GM12878 (cell line): ENCODE data around the gene NPFFR2. TPM values are rescaled to one million over a fixed set of nuclear protein-coding genes. Genes with fewer than 3 reads are reported as not detected.
A peak's percentile ranks its signal among the peaks of the same experiment; 100 is the strongest.

Experiments
- ATF7 ChIP-seq: fragments of 450-650 bp; IDR thresholded peaks from 2 replicates; pipeline ENCODE4 v1.6.1; 2016; ENCODE audit warnings: low read depth, mild to moderate bottlenecking
- CBX5 ChIP-seq: sonication (generic); IDR thresholded peaks from 2 replicates; pipeline ENCODE4 v1.6.1; 2016; ENCODE audit warnings: low read depth, moderate library complexity, mild to moderate bottlenecking, inconsistent platforms
- CREB1 ChIP-seq: IDR thresholded peaks from 2 replicates; pipeline ENCODE4 v1.6.1; 2012; ENCODE audit warnings: low read depth, mild to moderate bottlenecking, inconsistent platforms
- CREM ChIP-seq: IDR thresholded peaks from 2 replicates; pipeline ENCODE4 v1.6.1; 2014; ENCODE audit warnings: antibody characterized with exemption, low read depth
- DPF2 ChIP-seq: fragments of 450-650 bp; IDR thresholded peaks from 2 replicates; pipeline ENCODE4 v1.6.1; 2017; ENCODE audit warnings: mild to moderate bottlenecking
- EZH2 ChIP-seq: IDR thresholded peaks from 2 replicates; pipeline ENCODE4 v1.6.1; 2012; ENCODE audit warnings: low read depth, mild to moderate bottlenecking, control low read depth, inconsistent platforms, low read length, borderline replicate concordance; ENCODE audit not compliant: control insufficient read depth
- HDAC6 ChIP-seq: fragments of 200-600 bp; sonication (generic); IDR thresholded peaks from one replicate; pipeline ENCODE4 v1.8.0; 2017; ENCODE audit warnings: antibody characterized with exemption; ENCODE audit not compliant: unreplicated experiment
- HDGF ChIP-seq: fragments of 450-650 bp; IDR thresholded peaks from 2 replicates; pipeline ENCODE4 v1.6.1; 2016; ENCODE audit warnings: antibody characterized with exemption
- JUND ChIP-seq: IDR thresholded peaks from 2 replicates; pipeline ENCODE4 v1.6.1; 2012; ENCODE audit warnings: low read depth, mild to moderate bottlenecking, low read length, improper control_type of control experiment, moderate library complexity
- NFIC ChIP-seq: IDR thresholded peaks from 2 replicates; pipeline ENCODE4 v1.6.1; 2012; ENCODE audit warnings: low read depth, mild to moderate bottlenecking, inconsistent platforms, low read length, moderate library complexity
- POLR2AphosphoS2 ChIP-seq: IDR thresholded peaks from 2 replicates; pipeline ENCODE4 v1.6.1; 2011; ENCODE audit warnings: low read depth, mild to moderate bottlenecking, low read length, improper control_type of control experiment, moderate library complexity
- RAD21 ChIP-seq: IDR thresholded peaks from 2 replicates; pipeline ENCODE4 v1.6.1; 2011; ENCODE audit warnings: mild to moderate bottlenecking, low read depth, low read length, moderate library complexity; ENCODE audit not compliant: insufficient read depth
- RELA ChIP-seq: fragments of 450-650 bp; IDR thresholded peaks from 2 replicates; pipeline ENCODE4 v1.8.0; 2014; ENCODE audit warnings: borderline replicate concordance; ENCODE audit not compliant: partially characterized antibody
- RUNX3 ChIP-seq: IDR thresholded peaks from 2 replicates; pipeline ENCODE4 v1.6.1; 2012; ENCODE audit warnings: low read length, inconsistent platforms
- SMC3 ChIP-seq: IDR thresholded peaks from 2 replicates; pipeline ENCODE4 v1.6.1; 2011; ENCODE audit warnings: low read length, improper control_type of control experiment, borderline replicate concordance
- SPI1 ChIP-seq: IDR thresholded peaks from 2 replicates; pipeline ENCODE4 v1.6.1; 2011; ENCODE audit warnings: low read depth, mild to moderate bottlenecking, low read length, moderate library complexity, borderline replicate concordance; ENCODE audit not compliant: insufficient read depth
- polyA plus RNA-seq, 11 experiments: library from polyadenylated mRNA; depleted of rRNA in 4 of 11; unstranded in 6 of 11; stranded (reverse) in 5 of 11; fragments of >200 nt; fragmentation: Nextera tagmentation in 4 of 11; fragmentation: Illumina TruSeq in 1 of 11; extraction: Ambion mirVana in 4 of 11; extraction: Trizol in 1 of 11; gene quantifications; 1 replicate in 1 of 11; 2 replicates in 10 of 11; pipeline versions ENCODE4 v1.2.1 to v1.2.3, GENCODE V29; 2011 to 2016; ENCODE audit warnings: inconsistent platforms in 2 of 11, missing spikeins in 2 of 11, low read depth in 1 of 11
- total RNA-seq, 4 experiments: library from RNA; depleted of rRNA in 3 of 4; stranded (reverse); fragments of >200 nt in 3 of 4; fragmentation: Illumina TruSeq in 1 of 4; extraction: Trizol in 1 of 4; gene quantifications; 2 replicates each; pipeline versions ENCODE4 v1.2.1 to v1.2.3, GENCODE V29; 2013 to 2021
- TF ChIP-seq, protein P1 (sequence below): fragments of 450-650 bp; conservative IDR thresholded peaks from 2 replicates; pipeline ENCODE4 v1.6.1; 2017; ENCODE audit warnings: mild to moderate bottlenecking, moderate library complexity
- TF ChIP-seq, protein P2 (sequence below): fragments of 450-650 bp; IDR thresholded peaks from 2 replicates; pipeline ENCODE4 v1.6.1; 2018; ENCODE audit warnings: mild to moderate bottlenecking, low read depth, moderate library complexity; ENCODE audit not compliant: partially characterized antibody
- TF ChIP-seq, protein P3 (sequence below): fragments of 450-650 bp; IDR thresholded peaks from 2 replicates; pipeline ENCODE4 v1.6.1; 2016; ENCODE audit warnings: mild to moderate bottlenecking, moderate library complexity, borderline replicate concordance

NPFFR2 gene
- total and polyA plus RNA-seq, 10 of the 15 experiments (the other 5 are each of a cell fraction or from before 2014, with no cell fraction given): not detected

DNA sequence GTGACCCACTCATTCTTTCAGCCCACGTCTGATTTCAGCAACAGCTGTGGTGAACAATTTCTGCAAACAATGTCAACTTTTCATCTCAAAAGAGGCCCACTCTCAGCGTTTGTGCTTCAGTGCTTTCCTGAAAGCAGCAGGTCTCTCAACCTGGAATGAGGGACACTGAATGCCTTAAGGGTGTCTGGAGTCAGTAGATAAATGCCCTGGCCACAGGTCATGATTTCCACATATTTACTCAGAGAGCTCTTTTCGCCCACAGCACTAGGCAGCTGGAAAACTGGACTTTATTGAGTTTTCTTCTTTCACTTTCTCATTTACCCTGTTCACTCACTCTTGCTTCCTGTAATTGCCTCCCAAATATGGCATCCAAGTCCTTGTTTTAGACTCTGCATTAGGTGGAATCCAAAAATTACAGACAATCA, 52.8 kb downstream of the NPFFR2 start (continued):
- TF ChIP-seq HDGF: no peak
- TF ChIP-seq, protein P1, sequence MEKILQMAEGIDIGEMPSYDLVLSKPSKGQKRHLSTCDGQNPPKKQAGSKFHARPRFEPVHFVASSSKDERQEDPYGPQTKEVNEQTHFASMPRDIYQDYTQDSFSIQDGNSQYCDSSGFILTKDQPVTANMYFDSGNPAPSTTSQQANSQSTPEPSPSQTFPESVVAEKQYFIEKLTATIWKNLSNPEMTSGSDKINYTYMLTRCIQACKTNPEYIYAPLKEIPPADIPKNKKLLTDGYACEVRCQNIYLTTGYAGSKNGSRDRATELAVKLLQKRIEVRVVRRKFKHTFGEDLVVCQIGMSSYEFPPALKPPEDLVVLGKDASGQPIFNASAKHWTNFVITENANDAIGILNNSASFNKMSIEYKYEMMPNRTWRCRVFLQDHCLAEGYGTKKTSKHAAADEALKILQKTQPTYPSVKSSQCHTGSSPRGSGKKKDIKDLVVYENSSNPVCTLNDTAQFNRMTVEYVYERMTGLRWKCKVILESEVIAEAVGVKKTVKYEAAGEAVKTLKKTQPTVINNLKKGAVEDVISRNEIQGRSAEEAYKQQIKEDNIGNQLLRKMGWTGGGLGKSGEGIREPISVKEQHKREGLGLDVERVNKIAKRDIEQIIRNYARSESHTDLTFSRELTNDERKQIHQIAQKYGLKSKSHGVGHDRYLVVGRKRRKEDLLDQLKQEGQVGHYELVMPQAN: no peak
- no peak for TF ChIP-seq ATF7
- TF ChIP-seq DPF2: 0 out of 2 replicates have a peak, but pooled peaks have one; percentile 31
- TF ChIP-seq RAD21: no peak
- no peak for TF ChIP-seq POLR2AphosphoS2
- TF ChIP-seq JUND: no peak
- no peak for TF ChIP-seq RELA
- TF ChIP-seq CBX5: peak; percentile 74; the same call in 1 of the 2 replicates
- TF ChIP-seq, protein P2, sequence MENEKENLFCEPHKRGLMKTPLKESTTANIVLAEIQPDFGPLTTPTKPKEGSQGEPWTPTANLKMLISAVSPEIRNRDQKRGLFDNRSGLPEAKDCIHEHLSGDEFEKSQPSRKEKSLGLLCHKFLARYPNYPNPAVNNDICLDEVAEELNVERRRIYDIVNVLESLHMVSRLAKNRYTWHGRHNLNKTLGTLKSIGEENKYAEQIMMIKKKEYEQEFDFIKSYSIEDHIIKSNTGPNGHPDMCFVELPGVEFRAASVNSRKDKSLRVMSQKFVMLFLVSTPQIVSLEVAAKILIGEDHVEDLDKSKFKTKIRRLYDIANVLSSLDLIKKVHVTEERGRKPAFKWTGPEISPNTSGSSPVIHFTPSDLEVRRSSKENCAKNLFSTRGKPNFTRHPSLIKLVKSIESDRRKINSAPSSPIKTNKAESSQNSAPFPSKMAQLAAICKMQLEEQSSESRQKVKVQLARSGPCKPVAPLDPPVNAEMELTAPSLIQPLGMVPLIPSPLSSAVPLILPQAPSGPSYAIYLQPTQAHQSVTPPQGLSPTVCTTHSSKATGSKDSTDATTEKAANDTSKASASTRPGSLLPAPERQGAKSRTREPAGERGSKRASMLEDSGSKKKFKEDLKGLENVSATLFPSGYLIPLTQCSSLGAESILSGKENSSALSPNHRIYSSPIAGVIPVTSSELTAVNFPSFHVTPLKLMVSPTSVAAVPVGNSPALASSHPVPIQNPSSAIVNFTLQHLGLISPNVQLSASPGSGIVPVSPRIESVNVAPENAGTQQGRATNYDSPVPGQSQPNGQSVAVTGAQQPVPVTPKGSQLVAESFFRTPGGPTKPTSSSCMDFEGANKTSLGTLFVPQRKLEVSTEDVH: no peak
- TF ChIP-seq NFIC: peak; percentile 28; the same call in 1 of the 2 replicates
- TF ChIP-seq EZH2: no peak
- no peak for TF ChIP-seq SPI1
- TF ChIP-seq HDAC6: no peak
- no peak for TF ChIP-seq CREB1
- TF ChIP-seq SMC3: no peak
- TF ChIP-seq CREM: peak; percentile 19; the same call in 1 of the 2 replicates
- peak; percentile 52; the same call in 1 of the 2 replicates for TF ChIP-seq RUNX3
- TF ChIP-seq, protein P3, sequence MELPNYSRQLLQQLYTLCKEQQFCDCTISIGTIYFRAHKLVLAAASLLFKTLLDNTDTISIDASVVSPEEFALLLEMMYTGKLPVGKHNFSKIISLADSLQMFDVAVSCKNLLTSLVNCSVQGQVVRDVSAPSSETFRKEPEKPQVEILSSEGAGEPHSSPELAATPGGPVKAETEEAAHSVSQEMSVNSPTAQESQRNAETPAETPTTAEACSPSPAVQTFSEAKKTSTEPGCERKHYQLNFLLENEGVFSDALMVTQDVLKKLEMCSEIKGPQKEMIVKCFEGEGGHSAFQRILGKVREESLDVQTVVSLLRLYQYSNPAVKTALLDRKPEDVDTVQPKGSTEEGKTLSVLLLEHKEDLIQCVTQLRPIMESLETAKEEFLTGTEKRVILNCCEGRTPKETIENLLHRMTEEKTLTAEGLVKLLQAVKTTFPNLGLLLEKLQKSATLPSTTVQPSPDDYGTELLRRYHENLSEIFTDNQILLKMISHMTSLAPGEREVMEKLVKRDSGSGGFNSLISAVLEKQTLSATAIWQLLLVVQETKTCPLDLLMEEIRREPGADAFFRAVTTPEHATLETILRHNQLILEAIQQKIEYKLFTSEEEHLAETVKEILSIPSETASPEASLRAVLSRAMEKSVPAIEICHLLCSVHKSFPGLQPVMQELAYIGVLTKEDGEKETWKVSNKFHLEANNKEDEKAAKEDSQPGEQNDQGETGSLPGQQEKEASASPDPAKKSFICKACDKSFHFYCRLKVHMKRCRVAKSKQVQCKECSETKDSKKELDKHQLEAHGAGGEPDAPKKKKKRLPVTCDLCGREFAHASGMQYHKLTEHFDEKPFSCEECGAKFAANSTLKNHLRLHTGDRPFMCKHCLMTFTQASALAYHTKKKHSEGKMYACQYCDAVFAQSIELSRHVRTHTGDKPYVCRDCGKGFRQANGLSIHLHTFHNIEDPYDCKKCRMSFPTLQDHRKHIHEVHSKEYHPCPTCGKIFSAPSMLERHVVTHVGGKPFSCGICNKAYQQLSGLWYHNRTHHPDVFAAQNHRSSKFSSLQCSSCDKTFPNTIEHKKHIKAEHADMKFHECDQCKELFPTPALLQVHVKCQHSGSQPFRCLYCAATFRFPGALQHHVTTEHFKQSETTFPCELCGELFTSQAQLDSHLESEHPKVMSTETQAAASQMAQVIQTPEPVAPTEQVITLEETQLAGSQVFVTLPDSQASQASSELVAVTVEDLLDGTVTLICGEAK: no peak
